Astrocyte of the spinal cord (primary cell): ENCODE data around the gene CRIM1.
A peak's percentile ranks its signal among the peaks of the same experiment; 100 is the strongest.
"Not testable (repeated sequence)": the region's sequence is repeated elsewhere in the genome, so short reads cannot be mapped to it uniquely, and the experiment has no call there.

ENCODE experiments used
- DNase-seq: peaks from one replicate; pipeline ENCODE4 v3.0.0; 2011; ENCODE audit warnings: low read depth, low spot score
- H3K4me3 ChIP-seq: 2 replicates; pipeline ENCODE4 v1.5.1; 2011; ENCODE audit warnings: low read depth, mild to moderate bottlenecking, low read length, moderate library complexity
- in situ Hi-C: cut with HindIII; loops from 2 replicates; pipeline ENCODE4 v1.10.0; 2017; ENCODE audit warnings: low sequenced_read_pairs
- TF ChIP-seq, protein P1 (sequence below): IDR thresholded peaks from 2 replicates; pipeline ENCODE4 v1.5.1; 2012; ENCODE audit warnings: low read depth, mild to moderate bottlenecking, low read length, inconsistent platforms

The CRIM1 gene

DNA sequence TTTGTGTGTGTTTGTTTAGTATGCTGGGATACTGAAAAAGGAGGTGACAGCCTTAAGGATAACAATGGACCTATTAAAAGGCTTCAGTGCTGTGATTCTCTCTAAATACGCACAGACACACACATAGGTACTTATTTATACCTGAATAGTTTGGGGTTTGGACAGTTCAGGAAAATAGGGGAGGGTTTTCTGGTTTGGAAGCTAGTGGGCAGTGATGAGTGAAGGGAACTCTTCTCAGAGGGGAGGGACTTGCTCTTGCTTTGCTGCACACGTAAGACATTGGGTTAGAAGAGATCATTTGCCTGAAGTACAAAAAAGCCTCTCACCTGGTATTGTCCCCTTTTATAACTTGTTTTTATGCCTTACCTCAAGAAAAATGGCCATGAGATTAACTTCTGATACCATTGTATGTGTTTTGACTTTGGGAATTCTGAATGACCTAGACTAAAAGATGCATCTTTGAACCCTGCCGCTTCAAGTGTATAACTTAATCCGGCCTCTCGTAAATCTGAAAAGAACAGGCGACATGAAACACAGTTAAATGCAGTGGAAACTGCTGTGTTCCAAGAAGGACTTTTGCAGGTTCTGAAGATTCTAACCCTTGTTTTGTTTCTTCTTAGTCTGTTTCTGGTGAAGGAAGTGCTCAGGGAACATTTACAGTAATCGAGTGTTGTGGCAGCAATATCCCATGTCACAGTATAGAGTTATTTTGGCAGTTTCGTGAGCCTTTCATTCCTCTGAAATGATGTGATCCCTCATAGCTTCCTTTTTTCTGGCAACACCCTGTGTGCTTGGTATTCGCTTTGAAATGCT lies 2.5 kb downstream of the CRIM1 start:
- peak overlapping the region; percentile 92 for H3K4me3 ChIP-seq
- in situ Hi-C loops, result no loop called here
- TF ChIP-seq, protein P1, sequence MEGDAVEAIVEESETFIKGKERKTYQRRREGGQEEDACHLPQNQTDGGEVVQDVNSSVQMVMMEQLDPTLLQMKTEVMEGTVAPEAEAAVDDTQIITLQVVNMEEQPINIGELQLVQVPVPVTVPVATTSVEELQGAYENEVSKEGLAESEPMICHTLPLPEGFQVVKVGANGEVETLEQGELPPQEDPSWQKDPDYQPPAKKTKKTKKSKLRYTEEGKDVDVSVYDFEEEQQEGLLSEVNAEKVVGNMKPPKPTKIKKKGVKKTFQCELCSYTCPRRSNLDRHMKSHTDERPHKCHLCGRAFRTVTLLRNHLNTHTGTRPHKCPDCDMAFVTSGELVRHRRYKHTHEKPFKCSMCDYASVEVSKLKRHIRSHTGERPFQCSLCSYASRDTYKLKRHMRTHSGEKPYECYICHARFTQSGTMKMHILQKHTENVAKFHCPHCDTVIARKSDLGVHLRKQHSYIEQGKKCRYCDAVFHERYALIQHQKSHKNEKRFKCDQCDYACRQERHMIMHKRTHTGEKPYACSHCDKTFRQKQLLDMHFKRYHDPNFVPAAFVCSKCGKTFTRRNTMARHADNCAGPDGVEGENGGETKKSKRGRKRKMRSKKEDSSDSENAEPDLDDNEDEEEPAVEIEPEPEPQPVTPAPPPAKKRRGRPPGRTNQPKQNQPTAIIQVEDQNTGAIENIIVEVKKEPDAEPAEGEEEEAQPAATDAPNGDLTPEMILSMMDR, result peak; percentile 68
- peak; percentile 88 for DNase-seq

DNA sequence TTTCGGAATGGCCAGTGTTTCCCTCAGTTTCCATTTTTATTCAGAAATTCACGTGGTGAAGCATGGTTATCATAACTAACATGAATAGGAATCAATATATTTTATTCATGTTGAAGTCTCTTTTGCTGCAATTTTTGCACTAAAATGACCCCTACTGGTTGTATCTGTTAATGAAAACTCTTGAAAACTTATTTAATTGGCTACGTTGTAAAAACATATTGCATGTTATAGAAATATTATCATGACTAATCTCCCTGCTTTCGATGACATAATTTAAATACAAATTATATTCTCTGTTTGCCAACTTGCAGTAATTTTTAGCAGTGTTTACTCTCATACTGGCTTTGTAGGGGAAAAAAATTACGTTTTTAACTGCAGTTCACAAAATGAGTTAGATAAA lies 3.5 kb downstream of the CRIM1 start:
- no peak for DNase-seq
- TF ChIP-seq, protein P1, result peak; percentile 23
- H3K4me3 ChIP-seq, result peak overlapping the region; percentile 92
- in situ Hi-C loops, result no loop called here

DNA sequence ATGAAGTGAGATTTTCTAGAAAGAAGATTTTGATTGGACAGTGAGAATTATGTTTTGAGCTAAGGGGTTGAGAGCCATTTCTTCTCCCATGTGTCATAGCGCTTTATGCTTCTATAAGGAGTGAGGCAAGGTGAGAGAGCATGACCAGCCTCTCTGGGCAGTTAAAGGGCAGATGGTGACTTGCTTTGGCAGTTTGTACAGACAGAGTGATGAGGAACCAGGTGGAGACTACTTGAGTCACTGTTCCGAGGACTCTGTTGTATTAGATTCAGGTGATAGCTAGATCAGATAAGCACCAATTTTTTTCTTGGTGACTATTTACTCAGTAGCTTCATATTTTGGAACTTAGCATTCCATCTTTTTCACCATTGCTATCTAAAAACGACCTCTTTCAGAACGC lies 4.5 kb downstream of the CRIM1 start:
- in situ Hi-C loops, result no loop called here
- H3K4me3 ChIP-seq, result no peak overlapping the region
- no peak for DNase-seq
- TF ChIP-seq, protein P1, result no peak

DNA sequence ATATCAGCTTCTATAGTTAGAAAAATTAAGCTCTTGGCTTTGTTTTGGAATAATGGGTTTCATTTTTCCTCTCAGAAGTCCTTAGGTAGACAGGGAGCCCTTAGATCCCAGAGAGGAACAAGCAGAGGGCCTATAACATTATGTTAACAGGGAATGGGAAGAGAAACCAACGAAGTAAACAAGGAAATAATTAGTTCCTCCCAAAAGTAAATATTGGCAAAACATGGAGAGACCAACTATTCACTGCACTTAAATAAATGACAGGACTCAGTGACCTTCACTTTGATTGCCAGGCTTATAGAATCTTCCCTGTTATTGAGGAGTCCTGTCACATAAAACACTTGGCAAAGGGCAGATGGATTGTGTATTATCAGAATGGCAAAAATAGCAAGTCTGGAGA lies 5.3 kb downstream of the CRIM1 start:
- TF ChIP-seq, protein P1, result no peak
- H3K4me3 ChIP-seq, result no peak overlapping the region
- no peak for DNase-seq
- in situ Hi-C loops, result no loop called here

DNA sequence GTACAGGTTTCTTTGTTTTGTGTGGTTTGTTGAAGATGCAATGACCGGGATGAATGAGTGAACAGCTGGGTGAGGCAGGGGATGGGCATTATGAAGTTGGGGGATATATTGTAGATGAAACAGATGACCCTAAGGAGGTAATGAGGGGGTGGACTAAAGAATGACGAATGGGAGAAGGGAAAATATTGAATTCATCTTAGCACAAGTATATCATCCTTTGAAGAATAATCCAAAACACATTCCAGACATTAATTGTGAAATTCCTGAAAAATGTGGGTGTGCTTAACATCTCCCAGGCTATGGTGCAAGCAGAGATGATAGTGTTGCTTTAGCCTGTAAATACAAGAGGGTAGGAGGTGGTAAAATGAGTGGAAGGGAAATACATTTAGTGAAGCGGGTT lies 5.8 kb downstream of the CRIM1 start:
- in situ Hi-C loops, result no loop called here
- H3K4me3 ChIP-seq, result no peak overlapping the region
- TF ChIP-seq, protein P1, result no peak
- no peak for DNase-seq

DNA sequence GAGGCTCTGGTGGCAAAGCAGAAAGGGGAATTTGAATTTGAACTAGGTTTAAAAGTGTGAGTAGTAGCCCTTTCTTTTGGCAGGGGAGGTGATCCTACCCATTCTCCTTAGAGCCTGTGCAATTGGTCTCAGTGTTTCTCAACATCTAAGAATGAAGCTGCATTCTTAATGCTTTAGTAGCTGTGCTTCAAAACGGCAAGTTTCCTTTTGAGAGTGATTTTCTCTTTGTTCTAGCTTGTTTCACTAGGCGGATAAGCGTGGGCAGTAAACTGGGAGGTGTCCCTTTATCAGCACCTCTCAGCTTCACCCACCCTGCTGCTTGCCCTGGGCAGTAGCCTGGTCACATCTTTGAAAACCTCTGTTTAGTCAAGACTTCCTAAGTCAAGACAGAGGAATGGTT lies 6.7 kb downstream of the CRIM1 start:
- no peak overlapping the region for H3K4me3 ChIP-seq
- in situ Hi-C loops, result no loop called here
- DNase-seq, result peak; percentile 74
- TF ChIP-seq, protein P1, result no peak

DNA sequence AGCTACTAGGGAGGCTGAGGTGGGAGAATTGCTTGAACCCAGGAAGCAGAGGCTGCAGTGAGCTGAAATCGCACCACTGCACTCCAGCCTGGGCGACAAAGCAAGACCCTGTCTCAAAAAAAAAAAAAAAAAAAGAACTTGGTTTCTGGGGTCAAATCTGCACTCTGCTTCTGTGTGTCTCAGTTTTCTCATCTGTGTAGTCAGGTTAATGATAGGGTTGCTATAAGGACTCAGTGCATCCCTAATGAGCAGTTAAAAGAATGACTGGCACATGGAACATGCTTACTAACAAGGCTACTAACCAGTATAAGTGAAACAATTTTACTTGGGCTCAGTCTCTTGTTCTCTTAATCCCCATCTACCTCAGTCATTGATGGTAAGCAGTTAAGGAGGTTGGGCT lies 7.5 kb downstream of the CRIM1 start:
- in situ Hi-C loops, H3K4me3 ChIP-seq, DNase-seq: not testable (repeated sequence)
